HEK293 (cell line): ENCODE data around the gene TBC1D16.

Source experiments
- PBX3 ChIP-seq: sonication (generic); formaldehyde crosslinking; IDR thresholded peaks from 2 replicates; pipeline ENCODE4 v1.8.1; 2022; ENCODE audit warnings: mild to moderate bottlenecking, moderate library complexity, missing genetic modification reagents
- REST ChIP-seq: fragments of 450-650 bp; formaldehyde crosslinking; IDR thresholded peaks from 2 replicates; pipeline ENCODE4 v1.5.1; 2016; ENCODE audit warnings: missing biosample characterization, missing genetic modification characterization

GRCh38 chr17:79902146-79902791, 133.4 kb downstream of the TBC1D16 start:
- TF ChIP-seq PBX3 (CRISPR knock-in tag) = no peak
- TF ChIP-seq REST (tag by site-specific recombination) = no peak
